H9 (cell line): ENCODE measurements around the gene CREB1. TPM values are rescaled to one million over a fixed set of nuclear protein-coding genes. Genes with fewer than 3 reads are reported as not detected.

Experiments used
- DNase-seq: peaks from one replicate; pipeline ENCODE4 v3.0.0-alpha.2; 2017
- H2AFZ ChIP-seq: one replicate; pipeline ENCODE4 v1.6.1; 2013; ENCODE audit warnings: mild to moderate bottlenecking, low read length, control low read depth, moderate library complexity
- H2AK5ac ChIP-seq: 2 replicates; pipeline ENCODE4 v1.6.1; 2013; ENCODE audit warnings: low read length, control low read depth, mixed read lengths; ENCODE audit not compliant: insufficient read length
- H2BK120ac ChIP-seq: one replicate; pipeline ENCODE4 v1.6.1; 2013; ENCODE audit warnings: low read depth, mild to moderate bottlenecking, low read length, control low read depth, inconsistent platforms; ENCODE audit not compliant: poor library complexity, severe bottlenecking
- H2BK12ac ChIP-seq: 2 replicates; pipeline ENCODE4 v1.6.1; 2013; ENCODE audit warnings: low read length, control low read depth, mixed read lengths, low read depth; ENCODE audit not compliant: insufficient read length
- H2BK15ac ChIP-seq: 2 replicates; pipeline ENCODE4 v1.6.1; 2013; ENCODE audit warnings: low read depth, low read length, control low read depth
- H2BK20ac ChIP-seq: one replicate; pipeline ENCODE4 v1.6.1; 2013; ENCODE audit warnings: low read depth, mild to moderate bottlenecking, low read length, control low read depth, inconsistent platforms; ENCODE audit not compliant: poor library complexity, severe bottlenecking
- H2BK5ac ChIP-seq: 2 replicates; pipeline ENCODE4 v1.6.1; 2013; ENCODE audit warnings: low read length, control low read depth, mixed read lengths; ENCODE audit not compliant: insufficient read length
- H3K14ac ChIP-seq: 2 replicates; pipeline ENCODE4 v1.6.1; 2013; ENCODE audit warnings: low read length, control low read depth; ENCODE audit not compliant: insufficient read depth
- H3K18ac ChIP-seq: 2 replicates; pipeline ENCODE4 v1.6.1; 2013; ENCODE audit warnings: low read depth, mild to moderate bottlenecking, mixed read lengths, low read length, control low read depth; ENCODE audit not compliant: insufficient read length
- H3K23ac ChIP-seq: 2 replicates; pipeline ENCODE4 v1.6.1; 2013; ENCODE audit warnings: low read length, control low read depth, mixed read lengths, low read depth; ENCODE audit not compliant: insufficient read length
- H3K23me2 ChIP-seq: 2 replicates; pipeline ENCODE4 v1.6.1; 2013; ENCODE audit warnings: low read depth, mild to moderate bottlenecking, mixed read lengths, low read length, control low read depth; ENCODE audit not compliant: insufficient read length, poor library complexity, severe bottlenecking
- H3K27ac ChIP-seq: 2 replicates; pipeline ENCODE4 v1.5.1; 2013; ENCODE audit warnings: low read length, control low read depth, mixed read lengths, low read depth; ENCODE audit not compliant: insufficient read length
- H3K27me3 ChIP-seq: 2 replicates; pipeline ENCODE4 v1.6.1; 2013; ENCODE audit warnings: low read length, control low read depth, inconsistent platforms; ENCODE audit not compliant: insufficient read depth
- H3K4ac ChIP-seq: 2 replicates; pipeline ENCODE4 v1.6.1; 2013; ENCODE audit warnings: low read depth, mild to moderate bottlenecking, control low read depth, inconsistent platforms, low read length, moderate library complexity
- H3K4me1 ChIP-seq: 2 replicates; pipeline ENCODE4 v1.6.1; 2013; ENCODE audit warnings: low read length, control low read depth, inconsistent platforms; ENCODE audit not compliant: insufficient read depth
- H3K4me2 ChIP-seq: 2 replicates; pipeline ENCODE4 v1.6.1; 2013; ENCODE audit warnings: low read length, control low read depth, mixed read lengths; ENCODE audit not compliant: insufficient read length, insufficient read depth
- H3K56ac ChIP-seq: 2 replicates; pipeline ENCODE4 v1.6.1; 2013; ENCODE audit warnings: low read depth, mild to moderate bottlenecking, mixed read lengths, low read length, control low read depth; ENCODE audit not compliant: insufficient read length
- H3K79me1 ChIP-seq: 2 replicates; pipeline ENCODE4 v1.6.1; 2013; ENCODE audit warnings: low read depth, mild to moderate bottlenecking, moderate library complexity, low read length, control low read depth, inconsistent platforms; ENCODE audit not compliant: insufficient read depth, poor library complexity, severe bottlenecking
- H3K79me2 ChIP-seq: 2 replicates; pipeline ENCODE4 v1.6.1; 2013; ENCODE audit warnings: low read length, control low read depth, inconsistent platforms; ENCODE audit not compliant: insufficient read depth
- H3K9ac ChIP-seq: 2 replicates; pipeline ENCODE4 v1.6.1; 2013; ENCODE audit warnings: low read length, control low read depth, mixed read lengths; ENCODE audit not compliant: insufficient read length; ENCODE audit errors: extremely low read depth
- H3K9me3 ChIP-seq: one replicate; pipeline ENCODE4 v1.6.1; 2013; ENCODE audit warnings: low read depth, low read length, inconsistent platforms; ENCODE audit not compliant: control insufficient read depth
- H3T11ph ChIP-seq: one replicate; pipeline ENCODE4 v1.6.1; 2013; ENCODE audit warnings: mild to moderate bottlenecking, low read length, control low read depth, inconsistent platforms
- H4K20me1 ChIP-seq: one replicate; pipeline ENCODE4 v1.6.1; 2013; ENCODE audit not compliant: control insufficient read depth, insufficient read length, insufficient read depth
- H4K5ac ChIP-seq: 2 replicates; pipeline ENCODE4 v1.6.1; 2013; ENCODE audit warnings: low read depth, mild to moderate bottlenecking, mixed read lengths, low read length, control low read depth; ENCODE audit not compliant: insufficient read length
- H4K8ac ChIP-seq: replicated peaks from 2 replicates; pipeline ENCODE4 v1.6.1; 2013; ENCODE audit warnings: low read length, control low read depth, mixed read lengths, low read depth; ENCODE audit not compliant: insufficient read length
- H4K91ac ChIP-seq: 2 replicates; pipeline ENCODE4 v1.6.1; 2013; ENCODE audit warnings: low read depth, mild to moderate bottlenecking, moderate library complexity, mixed read lengths, low read length, control low read depth; ENCODE audit not compliant: insufficient read length
- H3K27ac Mint-ChIP-seq, 3 experiments: 2 replicates in 2 of 3; 3 replicates in 1 of 3; pipeline ENCODE4 v1.8.0; 2020 to 2021; ENCODE audit warnings: mixed read lengths in 3 of 3, mild to moderate bottlenecking in 1 of 3, moderate library complexity in 1 of 3
- H3K27me3 Mint-ChIP-seq: 2 replicates; pipeline ENCODE4 v1.8.0; 2021; ENCODE audit warnings: low read depth, mild to moderate bottlenecking, moderate library complexity, mixed read lengths
- H3K36me3 Mint-ChIP-seq, 3 experiments: 2 replicates in 2 of 3; 3 replicates in 1 of 3; pipeline ENCODE4 v1.8.0; 2020 to 2021; ENCODE audit warnings: low read depth in 3 of 3, mixed read lengths in 3 of 3; ENCODE audit not compliant: insufficient read depth in 1 of 3
- H3K4me1 Mint-ChIP-seq, 2 experiments: 2 replicates each; pipeline ENCODE4 v1.8.0; 2020; ENCODE audit warnings: mixed read lengths in 2 of 2
- H3K4me3 Mint-ChIP-seq, 2 experiments: 2 replicates in 1 of 2; 3 replicates in 1 of 2; pipeline ENCODE4 v1.8.0; 2020 to 2021; ENCODE audit warnings: mild to moderate bottlenecking in 2 of 2, mixed read lengths in 2 of 2, moderate library complexity in 1 of 2
- H3K9me3 Mint-ChIP-seq, 2 experiments: 2 replicates in 1 of 2; 3 replicates in 1 of 2; pipeline ENCODE4 v1.8.0; 2020; ENCODE audit warnings: mild to moderate bottlenecking in 2 of 2, mixed read lengths in 2 of 2, moderate library complexity in 1 of 2
- WGBS: extraction: QIAGEN DNeasy Blood & Tissue Kit; methylation state at CpG from one replicate; pipeline ENCODE4 v1.1.7; 2013; ENCODE audit warnings: missing lambda C conversion rate, low lambda C conversion rate, mixed read lengths; ENCODE audit not compliant: insufficient read length; ENCODE audit errors: extremely low coverage; 5-methylcytosine and 5-hydroxymethylcytosine counted together
- total RNA-seq: library from RNA; stranded (reverse); gene quantifications from 2 replicates; pipeline ENCODE4 v1.2.1, GENCODE V29; 2021
- TF ChIP-seq, protein P1 (sequence below): fragments of 200-600 bp; sonication (generic); conservative IDR thresholded peaks from 3 replicates; pipeline ENCODE4 v1.8.0; 2021; ENCODE audit warnings: antibody characterized with exemption, mild to moderate bottlenecking

Gene CREB1
- total RNA-seq, 1 experiment from 2014 or later: 103 TPM

DNA sequence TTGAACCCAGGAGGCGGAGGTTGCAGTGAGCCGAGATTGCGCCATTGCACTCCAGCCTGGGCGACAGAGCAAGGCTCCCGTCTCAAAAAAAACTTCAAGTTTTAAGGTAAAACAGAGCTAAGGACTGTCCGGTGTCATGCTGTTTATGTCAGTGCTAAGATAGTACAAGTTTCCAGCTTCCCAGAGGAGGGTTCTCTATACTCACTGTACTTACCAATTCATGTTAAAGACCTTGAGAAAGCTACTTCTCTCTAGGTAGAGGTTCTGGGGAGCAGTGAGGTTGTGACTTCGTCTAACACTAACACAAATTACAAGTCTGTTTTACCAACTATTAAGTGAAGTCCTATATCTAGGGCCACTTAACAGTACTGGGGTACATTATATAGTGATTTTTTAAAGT, 76.6 kb downstream of the CREB1 start:
- Histone ChIP-seq H3K18ac (no peak overlapping the region), H3K79me1 (no peaks in the 10 kb centered on the region), H3K14ac (no peak overlapping the region), H4K8ac (no peak overlapping the region), H3K56ac (no peak overlapping the region), H4K20me1 (no peaks in the 10 kb centered on the region), H3K79me2 (no peaks in the 10 kb centered on the region), H3T11ph (no peak overlapping the region), H4K91ac (no peak overlapping the region), H4K5ac (no peak overlapping the region), H2BK20ac (no peak overlapping the region), H3K27ac (no peak overlapping the region), H3K9me3 (no peaks in the 10 kb centered on the region), H3K27me3 (no peaks in the 10 kb centered on the region), H3K9ac (no peak overlapping the region), H2BK120ac (no peak overlapping the region), H3K23me2 (no peaks in the 10 kb centered on the region), H3K4me2 (no peak overlapping the region), H2BK12ac (no peak overlapping the region), H3K4me1 (no peaks in the 10 kb centered on the region), H2AK5ac (no peak overlapping the region), H2BK15ac (no peak overlapping the region), H2BK5ac (no peak overlapping the region), H3K4ac (no peak overlapping the region), H3K23ac (no peak overlapping the region), H2AFZ (no peak overlapping the region)
- no CpG with 5 or more reads among the region's 7 CpGs for WGBS
- peaks cover 16 to 27% (median 21%) of the 10 kb centered on the region in 3 experiments for H3K36me3 Mint-ChIP-seq
- TF ChIP-seq, protein P1, sequence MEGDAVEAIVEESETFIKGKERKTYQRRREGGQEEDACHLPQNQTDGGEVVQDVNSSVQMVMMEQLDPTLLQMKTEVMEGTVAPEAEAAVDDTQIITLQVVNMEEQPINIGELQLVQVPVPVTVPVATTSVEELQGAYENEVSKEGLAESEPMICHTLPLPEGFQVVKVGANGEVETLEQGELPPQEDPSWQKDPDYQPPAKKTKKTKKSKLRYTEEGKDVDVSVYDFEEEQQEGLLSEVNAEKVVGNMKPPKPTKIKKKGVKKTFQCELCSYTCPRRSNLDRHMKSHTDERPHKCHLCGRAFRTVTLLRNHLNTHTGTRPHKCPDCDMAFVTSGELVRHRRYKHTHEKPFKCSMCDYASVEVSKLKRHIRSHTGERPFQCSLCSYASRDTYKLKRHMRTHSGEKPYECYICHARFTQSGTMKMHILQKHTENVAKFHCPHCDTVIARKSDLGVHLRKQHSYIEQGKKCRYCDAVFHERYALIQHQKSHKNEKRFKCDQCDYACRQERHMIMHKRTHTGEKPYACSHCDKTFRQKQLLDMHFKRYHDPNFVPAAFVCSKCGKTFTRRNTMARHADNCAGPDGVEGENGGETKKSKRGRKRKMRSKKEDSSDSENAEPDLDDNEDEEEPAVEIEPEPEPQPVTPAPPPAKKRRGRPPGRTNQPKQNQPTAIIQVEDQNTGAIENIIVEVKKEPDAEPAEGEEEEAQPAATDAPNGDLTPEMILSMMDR: no peak
- no peaks in the 10 kb centered on the region for H3K4me1 Mint-ChIP-seq
- no peak for DNase-seq
- no peaks in the 10 kb centered on the region for H3K27me3 Mint-ChIP-seq
- H3K4me3 Mint-ChIP-seq: no peak overlapping the region
- peaks cover 4% of the 10 kb centered on the region in 2 experiments; a peak in 1 of 5 replicates for H3K9me3 Mint-ChIP-seq
- no peak overlapping the region for H3K27ac Mint-ChIP-seq
